GM19372 (cell line): Measurements from ENCODE around the gene CDC42EP1.
"Not testable (repeated sequence)": the region's sequence is repeated elsewhere in the genome, so short reads cannot be mapped to it uniquely, and the experiment has no call there.

Source experiments
- ATAC-seq: cut with Tn5 transposase; IDR thresholded peaks from one replicate; pipeline ENCODE4 v1.9.1; 2021; ENCODE audit warnings: mild to moderate bottlenecking, low read depth, moderate library complexity; ENCODE audit not compliant: unreplicated experiment

Gene CDC42EP1, protein sequence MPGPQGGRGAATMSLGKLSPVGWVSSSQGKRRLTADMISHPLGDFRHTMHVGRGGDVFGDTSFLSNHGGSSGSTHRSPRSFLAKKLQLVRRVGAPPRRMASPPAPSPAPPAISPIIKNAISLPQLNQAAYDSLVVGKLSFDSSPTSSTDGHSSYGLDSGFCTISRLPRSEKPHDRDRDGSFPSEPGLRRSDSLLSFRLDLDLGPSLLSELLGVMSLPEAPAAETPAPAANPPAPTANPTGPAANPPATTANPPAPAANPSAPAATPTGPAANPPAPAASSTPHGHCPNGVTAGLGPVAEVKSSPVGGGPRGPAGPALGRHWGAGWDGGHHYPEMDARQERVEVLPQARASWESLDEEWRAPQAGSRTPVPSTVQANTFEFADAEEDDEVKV

GRCh38 chr22:37559901-37560607, at the start of gene CDC42EP1:
CDC42EP1 (plus strand) TSS chr22:37560480; CDS start chr22:37566350, 5,870 bp downstream.
- no peak for ATAC-seq

- no peak for ATAC-seq
Observed at GRCh38 chr22:37511395-37512104, 48.7 kb upstream of the CDC42EP1 start.

GRCh38 chr22:37514526-37515051, 45.7 kb upstream of the CDC42EP1 start:
- ATAC-seq = no peak

GRCh38 chr22:37515901-37516300, 44.4 kb upstream of the CDC42EP1 start:
- no peak for ATAC-seq

DNA sequence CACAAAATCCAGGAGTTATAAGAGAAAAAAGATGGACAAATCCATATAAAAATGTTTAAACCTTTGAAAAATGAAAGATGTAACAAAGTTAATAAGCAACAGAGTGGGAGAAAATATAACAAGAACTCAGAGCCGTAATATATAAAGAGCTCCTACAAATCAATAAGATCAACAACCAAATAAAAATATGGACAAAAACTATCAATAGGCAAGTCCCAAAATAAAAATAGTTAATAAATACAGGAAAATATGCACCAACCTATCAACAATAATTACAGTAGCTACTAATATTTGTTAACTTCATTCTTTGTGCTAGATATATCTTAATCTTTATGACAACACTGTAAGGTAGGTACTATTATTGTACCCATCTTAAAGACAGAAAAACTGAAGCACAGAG, 43.8 kb upstream of the CDC42EP1 start:
- ATAC-seq = no peak

DNA sequence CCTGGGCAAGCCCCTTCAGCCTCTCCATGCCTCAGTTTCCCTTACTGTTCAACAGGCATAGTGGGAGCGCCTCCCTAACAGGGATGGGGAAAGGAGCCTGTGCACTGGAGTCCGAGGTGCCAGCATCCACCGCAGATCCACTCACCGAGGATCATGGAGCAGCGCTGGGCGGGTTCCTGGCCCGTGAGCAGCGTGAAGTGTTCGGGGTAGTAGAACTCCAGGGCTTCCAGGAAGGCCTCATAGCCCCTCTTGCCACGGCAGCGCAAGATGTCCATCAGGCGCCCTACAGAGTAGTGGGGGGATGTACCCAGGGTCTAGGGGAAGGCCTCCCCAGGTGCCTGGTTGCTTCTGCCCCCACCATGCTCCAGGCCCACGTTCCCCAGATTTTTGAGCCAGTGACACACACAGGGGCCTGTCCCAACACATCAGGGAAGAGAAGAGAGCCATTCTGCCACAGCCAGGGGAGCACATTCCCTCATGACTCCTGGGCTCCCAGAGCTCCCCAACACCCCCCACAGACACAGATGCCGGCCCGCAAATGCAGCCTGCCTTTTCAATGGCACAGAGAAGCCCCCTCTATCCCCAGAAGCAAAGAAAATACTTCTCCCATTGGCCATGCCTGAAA, 42.3 kb upstream of the CDC42EP1 start:
- no peak for ATAC-seq

DNA sequence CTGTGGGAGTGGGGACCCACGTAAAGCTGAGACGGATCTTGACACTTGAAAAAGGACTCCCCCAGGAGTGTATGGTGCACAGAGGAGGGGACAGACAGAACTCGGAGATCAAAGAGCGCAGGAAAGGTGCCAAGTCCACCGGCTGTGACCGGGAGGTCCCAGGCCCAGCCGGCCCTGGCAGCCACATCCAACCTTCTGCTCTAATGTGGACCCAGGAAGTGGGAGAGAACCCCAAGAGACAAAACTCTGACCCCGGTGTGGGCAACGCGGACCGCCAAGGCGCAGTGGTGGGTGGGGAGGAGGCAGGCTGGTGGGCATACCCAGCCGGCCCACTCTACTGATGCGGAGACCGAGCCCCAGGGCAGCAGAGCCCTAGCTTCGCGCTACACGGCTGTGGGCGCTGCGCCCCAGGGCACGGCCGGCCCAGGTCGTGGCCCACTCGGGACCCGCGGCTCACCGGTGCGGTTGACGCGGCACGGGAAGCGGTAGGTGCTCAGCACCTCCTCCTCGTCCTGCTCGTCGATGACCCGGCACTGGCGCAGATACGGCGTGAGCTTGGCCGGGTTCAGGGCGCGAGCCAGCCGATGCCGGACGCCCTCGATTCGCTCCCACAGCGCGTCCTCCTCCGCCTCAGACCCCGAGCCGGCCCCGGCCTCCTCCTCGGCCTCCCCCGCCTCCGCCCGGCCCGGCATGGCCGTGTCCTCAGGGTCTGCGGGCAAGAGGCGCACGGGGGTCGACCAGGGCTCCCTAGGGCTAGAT, 41.6 kb upstream of the CDC42EP1 start:
- no peak for ATAC-seq

- ATAC-seq = no peak
Observed at GRCh38 chr22:37519268-37520195, 40.7 kb upstream of the CDC42EP1 start, which contains the start of gene CARD10. CARD10 (minus strand) TSS chr22:37519415; CDS start chr22:37519200, 215 bp downstream.

GRCh38 chr22:37520776-37521191, 39.5 kb upstream of the CDC42EP1 start:
- no peak for ATAC-seq

GRCh38 chr22:37521236-37521739, 39.0 kb upstream of the CDC42EP1 start:
- ATAC-seq = no peak

DNA sequence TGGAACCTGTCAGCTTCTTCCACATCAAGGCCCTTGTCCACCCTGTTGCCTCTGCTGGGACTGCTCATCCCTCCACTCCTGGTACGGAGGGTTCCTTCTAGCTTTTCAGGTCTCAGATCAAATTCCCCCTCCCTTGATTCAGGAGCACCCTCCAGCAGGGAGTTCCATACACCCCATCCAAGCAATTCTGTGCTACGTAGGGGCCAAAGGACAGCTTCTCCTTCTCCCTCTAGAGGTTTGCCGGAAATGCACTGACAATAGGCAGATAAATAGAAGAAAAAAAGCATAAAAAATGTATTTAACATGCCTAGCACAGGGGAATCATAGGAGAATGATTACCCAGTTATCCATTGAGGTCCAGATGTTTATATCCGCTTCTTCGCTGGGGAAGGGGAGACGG, 37.8 kb upstream of the CDC42EP1 start:
- no peak for ATAC-seq

GRCh38 chr22:37525073-37525745, 35.1 kb upstream of the CDC42EP1 start:
- ATAC-seq = no peak

GRCh38 chr22:37525746-37526350, 34.4 kb upstream of the CDC42EP1 start:
- ATAC-seq = no peak

DNA sequence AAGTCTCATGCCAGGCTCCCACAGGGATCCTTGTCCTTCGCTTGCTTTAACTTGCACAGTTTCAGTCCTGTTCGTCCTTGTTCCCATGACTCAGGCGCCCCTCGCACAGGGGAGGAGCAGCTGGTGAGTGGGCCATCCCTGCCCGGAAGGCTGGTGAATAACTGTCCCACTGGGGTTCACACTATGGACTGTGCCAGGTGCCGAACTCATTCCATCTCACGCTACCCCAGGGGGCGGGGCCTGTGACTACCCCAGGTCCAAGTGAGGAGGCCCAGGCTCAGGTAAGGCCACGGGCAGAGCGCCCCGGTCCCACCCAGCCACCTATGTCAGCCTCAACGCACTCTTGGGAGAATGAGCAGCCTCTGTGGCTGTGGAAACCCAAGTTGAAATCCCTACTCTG, 33.9 kb upstream of the CDC42EP1 start:
- no peak for ATAC-seq

- not testable (repeated sequence) for ATAC-seq
Observed at GRCh38 chr22:37527081-37527752, 33.1 kb upstream of the CDC42EP1 start.

- ATAC-seq = not testable (repeated sequence)
Observed at GRCh38 chr22:37527952-37528351, 32.3 kb upstream of the CDC42EP1 start.
